Natural killer cell treated with Interleukin-12 subunit alpha and Interleukin-12 subunit beta and Interleukin-15 and Interleukin-18, amount 100 ng/mL, for 72 hours (primary cell): ENCODE results near the gene TAF1C. TPM values are rescaled to one million over a fixed set of nuclear protein-coding genes. Genes with fewer than 3 reads are reported as not detected.

Experiments used
- ATAC-seq, 2 donors: fragments of 150-1000 bp; cut with Tn5 transposase in 1 of 2; sonication (Bioruptor Pico), chemical (Tn5 transposase) in 1 of 2; 2 replicates each; pipeline ENCODE4 v1.10.0; 2021
- DNase-seq: peaks from one replicate; pipeline ENCODE4 v3.0.0; 2022; ENCODE audit warnings: low spot score
- H3K27ac Mint-ChIP-seq, 2 donors: 1 replicate in 1 of 2; 2 replicates in 1 of 2; pipeline ENCODE4 v1.8.0; 2022; ENCODE audit warnings: mixed read lengths in 2 of 2, mild to moderate bottlenecking in 1 of 2, moderate library complexity in 1 of 2
- H3K27me3 Mint-ChIP-seq, 2 donors: 1 replicate in 1 of 2; 2 replicates in 1 of 2; pipeline ENCODE4 v1.8.0; 2022; ENCODE audit warnings: mixed read lengths in 2 of 2
- H3K36me3 Mint-ChIP-seq: one replicate; pipeline ENCODE4 v1.8.0; 2022; ENCODE audit warnings: mixed read lengths
- H3K4me1 Mint-ChIP-seq, 2 donors: 1 replicate in 1 of 2; 2 replicates in 1 of 2; pipeline ENCODE4 v1.8.0; 2022; ENCODE audit warnings: low read depth in 2 of 2, mixed read lengths in 2 of 2, mild to moderate bottlenecking in 1 of 2
- H3K4me3 Mint-ChIP-seq: one replicate; pipeline ENCODE4 v1.8.0; 2022; ENCODE audit warnings: mixed read lengths
- H3K9me3 Mint-ChIP-seq: 2 replicates; pipeline ENCODE4 v1.8.0; 2022; ENCODE audit warnings: mixed read lengths
- total RNA-seq, 2 donors: library from RNA; stranded (reverse); gene quantifications; one replicate each; pipeline ENCODE4 v1.2.3, GENCODE V29; 2022

TAF1C gene
- total RNA-seq, 2 donors from 2014 or later, result 50.4 to 92.3 TPM

- no peaks in the 10 kb centered on the region for H3K9me3 Mint-ChIP-seq
- ATAC-seq, result no peak
- H3K27me3 Mint-ChIP-seq, result peaks cover 23 to 37% of the 10 kb centered on the region in 2 donors
- no peaks in the 10 kb centered on the region for H3K4me1 Mint-ChIP-seq
- H3K27ac Mint-ChIP-seq, result no peak overlapping the region
- no peaks in the 10 kb centered on the region for H3K36me3 Mint-ChIP-seq
- no peak overlapping the region for H3K4me3 Mint-ChIP-seq
- DNase-seq, result no peak
Measured at GRCh38 chr16:84150926-84151325, 35.9 kb downstream of the TAF1C start.

GRCh38 chr16:84144859-84145639 is 41.8 kb downstream of the TAF1C start, which contains the start of the genes DNAAF1 and HSDL1:
Gene DNAAF1 (plus strand): TSS chr16:84145308. CDS start chr16:84145441, 133 bp downstream.
Gene HSDL1 (minus strand): TSS chr16:84145177. CDS start chr16:84131321, 13,856 bp downstream.
- no peaks in the 10 kb centered on the region for H3K9me3 Mint-ChIP-seq
- peak; percentile 92 for DNase-seq
- ATAC-seq, result peak; percentile 94 to 95
- H3K4me3 Mint-ChIP-seq, result peak within 1 kb of the TSS; percentile 94
- H3K27me3 Mint-ChIP-seq, result peaks cover 2 to 12% of the 10 kb centered on the region in 2 donors
- H3K36me3 Mint-ChIP-seq, result no peaks in the 10 kb centered on the region
- peak within 1 kb of the TSS; percentile 69 to 89 for H3K27ac Mint-ChIP-seq
- peaks cover 6 to 13% of the 10 kb centered on the region in 2 donors for H3K4me1 Mint-ChIP-seq

DNA sequence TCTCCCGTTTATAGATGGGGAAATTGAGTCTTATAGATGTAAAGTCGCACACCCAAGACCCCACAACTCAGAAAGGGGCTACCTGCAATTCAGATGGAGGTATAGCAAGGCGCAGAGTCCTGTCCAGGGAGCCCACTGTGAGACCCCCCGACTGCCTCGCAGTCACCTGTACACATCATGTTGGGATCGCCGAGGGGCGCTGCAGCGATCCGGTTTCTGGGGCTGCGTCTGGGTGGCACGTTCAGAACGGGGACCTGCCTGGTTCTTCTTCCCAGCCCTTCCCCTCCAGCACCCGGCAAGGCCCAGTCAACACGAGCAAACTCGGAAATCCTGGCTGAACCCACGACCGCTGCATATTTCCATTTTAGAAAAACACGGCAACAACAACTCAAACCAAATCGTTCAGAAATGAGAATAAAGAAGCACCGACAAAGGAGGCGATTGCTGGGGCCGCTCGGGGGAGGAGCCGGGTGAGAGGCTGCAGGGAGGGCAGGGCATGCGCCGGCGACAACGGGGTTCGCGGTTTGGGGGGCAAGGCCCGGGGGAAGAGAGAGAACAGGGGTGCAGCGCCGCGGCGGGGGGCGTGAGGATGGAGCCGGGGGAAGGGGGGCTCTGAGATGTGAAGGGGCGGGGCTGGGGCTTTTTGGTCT is 42.5 kb downstream of the TAF1C start:
- peak; percentile 40 to 51 for ATAC-seq
- Mint-ChIP-seq H3K36me3 (no peaks in the 10 kb centered on the region), H3K4me3 (peak overlapping the region; percentile 94), H3K9me3 (no peaks in the 10 kb centered on the region), H3K4me1 (peaks cover 9 to 14% of the 10 kb centered on the region in 2 donors), H3K27me3 (peaks cover 2 to 6% of the 10 kb centered on the region in 2 donors), H3K27ac (peak overlapping the region; percentile 69 to 89)
- DNase-seq, result no peak

- H3K27ac Mint-ChIP-seq, result peak overlapping the region; percentile 69 to 89
- ATAC-seq, result no peak
- H3K4me3 Mint-ChIP-seq, result peak overlapping the region; percentile 94
- H3K9me3 Mint-ChIP-seq, result no peaks in the 10 kb centered on the region
- peaks cover 12 to 19% of the 10 kb centered on the region in 2 donors for H3K4me1 Mint-ChIP-seq
- no peaks in the 10 kb centered on the region for H3K36me3 Mint-ChIP-seq
- DNase-seq, result no peak
- H3K27me3 Mint-ChIP-seq, result peaks cover under 1 to 3% of the 10 kb centered on the region in 2 donors
Measured at GRCh38 chr16:84143784-84144199, 43.1 kb downstream of the TAF1C start.

- DNase-seq (no peak), ATAC-seq (no peak)
- Mint-ChIP-seq H3K9me3 (no peaks in the 10 kb centered on the region), H3K27me3 (no peaks in the 10 kb centered on the region), H3K36me3 (no peaks in the 10 kb centered on the region), H3K4me3 (peak overlapping the region; percentile 94), H3K27ac (no peak overlapping the region), H3K4me1 (peaks cover 14 to 22% of the 10 kb centered on the region in 2 donors)
Measured at GRCh38 chr16:84143081-84143480, 43.8 kb downstream of the TAF1C start.

GRCh38 chr16:84141143-84141670 is 45.6 kb downstream of the TAF1C start:
- H3K9me3 Mint-ChIP-seq, result no peaks in the 10 kb centered on the region
- H3K36me3 Mint-ChIP-seq, result no peaks in the 10 kb centered on the region
- no peak for DNase-seq
- H3K4me1 Mint-ChIP-seq, result peaks cover 17 to 22% of the 10 kb centered on the region in 2 donors
- no peaks in the 10 kb centered on the region for H3K27me3 Mint-ChIP-seq
- no peak overlapping the region for H3K4me3 Mint-ChIP-seq
- no peak overlapping the region for H3K27ac Mint-ChIP-seq
- ATAC-seq, result no peak

- H3K27me3 Mint-ChIP-seq, result no peaks in the 10 kb centered on the region
- ATAC-seq (no peak), DNase-seq (no peak)
- peak overlapping the region in 1 of 2 donors; percentile 40 for H3K27ac Mint-ChIP-seq
- no peak overlapping the region for H3K4me3 Mint-ChIP-seq
- peaks cover 17 to 22% of the 10 kb centered on the region in 2 donors for H3K4me1 Mint-ChIP-seq
- H3K9me3 Mint-ChIP-seq, result no peaks in the 10 kb centered on the region
- H3K36me3 Mint-ChIP-seq, result no peaks in the 10 kb centered on the region
Measured at GRCh38 chr16:84139628-84140258, 47.1 kb downstream of the TAF1C start.

GRCh38 chr16:84138824-84139627 is 47.8 kb downstream of the TAF1C start:
- no peaks in the 10 kb centered on the region for H3K36me3 Mint-ChIP-seq
- H3K27ac Mint-ChIP-seq, result peak overlapping the region in 1 of 2 donors; percentile 40
- DNase-seq (no peak), ATAC-seq (peak in 1 of 2 donors; percentile 50)
- H3K27me3 Mint-ChIP-seq, result no peaks in the 10 kb centered on the region
- no peaks in the 10 kb centered on the region for H3K9me3 Mint-ChIP-seq
- H3K4me3 Mint-ChIP-seq, result no peak overlapping the region
- H3K4me1 Mint-ChIP-seq, result peaks cover 12 to 16% of the 10 kb centered on the region in 2 donors

DNA sequence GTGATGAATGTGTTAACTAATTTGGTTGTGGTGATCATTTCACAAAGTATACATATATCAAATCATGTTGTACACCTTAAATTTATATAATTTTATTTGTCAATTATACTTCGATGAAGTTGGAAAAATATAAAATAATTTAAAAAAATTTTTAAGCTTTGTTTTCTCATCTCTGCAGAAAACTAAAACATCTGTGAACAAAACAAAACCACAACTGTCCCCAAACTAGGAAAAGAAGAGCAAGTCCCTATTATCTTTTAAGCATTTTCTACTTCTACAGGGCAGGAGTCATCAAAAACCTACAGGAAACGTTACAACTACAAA is 48.4 kb downstream of the TAF1C start:
- no peaks in the 10 kb centered on the region for H3K36me3 Mint-ChIP-seq
- no peak overlapping the region for H3K4me3 Mint-ChIP-seq
- DNase-seq (no peak), ATAC-seq (no peak)
- H3K4me1 Mint-ChIP-seq, result peaks cover 11 to 14% of the 10 kb centered on the region in 2 donors
- no peak overlapping the region for H3K27ac Mint-ChIP-seq
- H3K27me3 Mint-ChIP-seq, result no peaks in the 10 kb centered on the region
- no peaks in the 10 kb centered on the region for H3K9me3 Mint-ChIP-seq

DNA sequence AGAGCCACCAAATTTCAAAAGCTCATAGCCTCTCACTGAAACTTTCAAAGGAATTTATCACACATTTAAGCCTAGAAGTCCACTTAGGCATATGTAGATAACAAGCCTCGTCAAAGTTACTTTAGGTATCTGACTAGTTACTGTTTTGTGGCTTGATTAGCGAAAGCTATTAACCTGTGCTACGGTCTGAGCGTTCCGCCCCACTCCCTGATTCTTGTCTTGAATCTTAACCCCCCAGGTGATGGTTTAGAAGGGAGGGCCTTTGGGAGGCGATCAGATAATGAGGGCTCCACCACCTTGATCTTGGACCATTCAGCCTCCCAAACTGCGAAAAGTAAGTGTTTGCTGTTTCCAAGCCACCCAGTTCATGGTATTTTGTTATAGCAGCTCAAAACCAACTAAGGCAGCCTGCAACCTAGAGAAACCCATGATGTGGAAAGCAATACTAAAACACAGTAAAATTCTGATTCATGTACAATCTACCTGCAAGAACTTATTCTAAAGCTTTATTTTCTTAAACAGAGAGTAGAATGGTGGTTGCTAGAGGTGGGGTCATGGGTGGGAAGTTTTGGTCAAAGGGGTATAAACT is 49.0 kb downstream of the TAF1C start:
- DNase-seq, result no peak
- no peak overlapping the region for H3K27ac Mint-ChIP-seq
- H3K9me3 Mint-ChIP-seq, result no peaks in the 10 kb centered on the region
- no peaks in the 10 kb centered on the region for H3K36me3 Mint-ChIP-seq
- no peak for ATAC-seq
- H3K4me1 Mint-ChIP-seq, result peaks cover 9 to 11% of the 10 kb centered on the region in 2 donors
- no peak overlapping the region for H3K4me3 Mint-ChIP-seq
- H3K27me3 Mint-ChIP-seq, result no peaks in the 10 kb centered on the region

- H3K9me3 Mint-ChIP-seq, result no peaks in the 10 kb centered on the region
- H3K4me3 Mint-ChIP-seq, result no peak overlapping the region
- H3K27me3 Mint-ChIP-seq, result no peaks in the 10 kb centered on the region
- ATAC-seq (no peak), DNase-seq (no peak)
- H3K27ac Mint-ChIP-seq, result no peak overlapping the region
- no peaks in the 10 kb centered on the region for H3K36me3 Mint-ChIP-seq
- H3K4me1 Mint-ChIP-seq, result peaks cover 9 to 11% of the 10 kb centered on the region in 2 donors
Measured at GRCh38 chr16:84137287-84137686, 49.6 kb downstream of the TAF1C start.

- peaks cover 9 to 11% of the 10 kb centered on the region in 2 donors for H3K4me1 Mint-ChIP-seq
- no peak overlapping the region for H3K4me3 Mint-ChIP-seq
- no peaks in the 10 kb centered on the region for H3K9me3 Mint-ChIP-seq
- DNase-seq (no peak), ATAC-seq (no peak)
- no peaks in the 10 kb centered on the region for H3K27me3 Mint-ChIP-seq
- no peaks in the 10 kb centered on the region for H3K36me3 Mint-ChIP-seq
- no peak overlapping the region for H3K27ac Mint-ChIP-seq
Measured at GRCh38 chr16:84136331-84137125, 50.3 kb downstream of the TAF1C start.
